Activated CD4-positive, alpha-beta T cell treated with anti-CD3 and anti-CD28 coated beads, Interleukin-2, amount 10 ng/mL, durations not matched to agents 24 days and 14 days (primary cell): Measurements from ENCODE around the gene HRH3. TPM values are rescaled to one million over a fixed set of nuclear protein-coding genes. Genes with fewer than 3 reads are reported as not detected.

Source experiments
- DNase-seq: peaks from one replicate; pipeline ENCODE4 v3.0.0; 2022
- H3K27ac Mint-ChIP-seq: one replicate; pipeline ENCODE4 v1.8.0; 2022; ENCODE audit warnings: mild to moderate bottlenecking, mixed read lengths
- H3K27me3 Mint-ChIP-seq: one replicate; pipeline ENCODE4 v1.8.0; 2022; ENCODE audit warnings: mixed read lengths
- H3K36me3 Mint-ChIP-seq: one replicate; pipeline ENCODE4 v1.8.0; 2022; ENCODE audit warnings: low read depth, mild to moderate bottlenecking, mixed read lengths
- H3K4me1 Mint-ChIP-seq: one replicate; pipeline ENCODE4 v1.8.0; 2021; ENCODE audit warnings: mixed read lengths
- H3K4me3 Mint-ChIP-seq: one replicate; pipeline ENCODE4 v1.8.0; 2022; ENCODE audit warnings: mild to moderate bottlenecking, moderate library complexity, mixed read lengths
- H3K9me3 Mint-ChIP-seq: one replicate; pipeline ENCODE4 v1.8.0; 2021; ENCODE audit warnings: mixed read lengths
- intact Hi-C: fragments of 100-400 bp; cut with micrococcal nuclease; formaldehyde crosslinking; loops from one replicate; pipeline ENCODE4 v1.15.1; 2023
- total RNA-seq: library from RNA; stranded (reverse); gene quantifications from 2 replicates; pipeline ENCODE4 v1.2.3, GENCODE V29; 2022

Gene HRH3
- total RNA-seq, 1 donor from 2014 or later = not detected

DNA sequence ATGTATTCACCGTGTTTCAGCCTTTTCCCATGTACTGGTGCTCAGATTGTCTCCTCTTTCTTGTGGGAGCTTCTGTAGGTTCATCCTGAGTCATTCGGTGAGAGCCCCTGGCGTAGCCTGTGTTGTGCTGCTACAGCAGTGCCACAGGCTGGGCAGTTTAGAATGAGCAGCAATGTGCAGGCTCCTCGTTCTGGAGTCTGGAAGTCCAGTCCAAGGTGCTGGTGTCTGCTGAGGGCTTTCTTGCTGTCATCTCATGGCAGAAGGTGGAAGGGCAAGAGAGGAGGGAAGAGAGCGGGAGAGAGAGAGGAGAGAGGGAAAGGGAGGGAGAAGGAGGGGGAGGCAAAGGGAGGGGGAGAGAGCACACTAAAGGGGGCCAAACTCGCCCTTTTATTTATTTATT is 33.3 kb upstream of the HRH3 start:
- no peaks in the 10 kb centered on the region for H3K9me3 Mint-ChIP-seq
- intact Hi-C loops = no loop called here

DNA sequence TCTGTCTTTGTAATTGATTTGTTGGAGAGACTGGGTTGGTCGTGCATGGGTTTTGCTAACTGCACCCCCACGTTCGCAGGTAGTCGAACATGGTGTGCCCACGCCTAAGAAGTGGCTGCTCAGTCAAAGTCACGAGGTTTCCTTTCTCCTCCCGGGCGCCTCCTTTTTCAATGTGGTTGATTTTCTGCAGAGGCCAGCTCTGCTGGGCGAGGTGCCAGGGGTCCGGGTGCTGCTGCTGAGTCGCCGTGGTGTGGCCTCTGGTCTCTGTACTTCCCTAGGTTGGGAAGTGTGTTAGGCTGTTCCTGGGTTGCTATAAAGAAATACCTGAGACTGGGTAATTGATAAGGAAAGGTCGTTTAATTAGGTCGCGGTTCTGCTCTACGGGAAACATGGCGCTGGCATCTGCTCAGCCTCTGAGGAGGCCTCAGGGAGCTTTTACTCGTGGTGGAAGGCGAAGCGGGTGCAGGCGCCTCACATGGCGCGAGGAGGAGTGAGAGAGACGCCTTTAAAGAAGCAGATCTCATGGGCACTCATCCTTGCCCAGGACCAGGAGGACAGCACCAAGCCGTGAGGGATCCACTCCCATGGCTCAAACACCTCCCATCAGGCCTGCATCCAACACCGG is 32.4 kb upstream of the HRH3 start:
- intact Hi-C loops = no loop called here
- DNase-seq = no peak
- Mint-ChIP-seq H3K4me3 (no peak overlapping the region), H3K27me3 (no peaks in the 10 kb centered on the region), H3K4me1 (peaks cover 2% of the 10 kb centered on the region), H3K36me3 (peaks cover 3% of the 10 kb centered on the region), H3K27ac (no peak overlapping the region), H3K9me3 (no peaks in the 10 kb centered on the region)

More for the DNA sequence above, 33.3 kb upstream of the HRH3 start:
- Mint-ChIP-seq H3K36me3 (peaks cover 3% of the 10 kb centered on the region), H3K4me1 (peaks cover 2% of the 10 kb centered on the region), H3K27me3 (no peaks in the 10 kb centered on the region), H3K4me3 (no peak overlapping the region), H3K27ac (no peak overlapping the region)
- DNase-seq = no peak

DNA sequence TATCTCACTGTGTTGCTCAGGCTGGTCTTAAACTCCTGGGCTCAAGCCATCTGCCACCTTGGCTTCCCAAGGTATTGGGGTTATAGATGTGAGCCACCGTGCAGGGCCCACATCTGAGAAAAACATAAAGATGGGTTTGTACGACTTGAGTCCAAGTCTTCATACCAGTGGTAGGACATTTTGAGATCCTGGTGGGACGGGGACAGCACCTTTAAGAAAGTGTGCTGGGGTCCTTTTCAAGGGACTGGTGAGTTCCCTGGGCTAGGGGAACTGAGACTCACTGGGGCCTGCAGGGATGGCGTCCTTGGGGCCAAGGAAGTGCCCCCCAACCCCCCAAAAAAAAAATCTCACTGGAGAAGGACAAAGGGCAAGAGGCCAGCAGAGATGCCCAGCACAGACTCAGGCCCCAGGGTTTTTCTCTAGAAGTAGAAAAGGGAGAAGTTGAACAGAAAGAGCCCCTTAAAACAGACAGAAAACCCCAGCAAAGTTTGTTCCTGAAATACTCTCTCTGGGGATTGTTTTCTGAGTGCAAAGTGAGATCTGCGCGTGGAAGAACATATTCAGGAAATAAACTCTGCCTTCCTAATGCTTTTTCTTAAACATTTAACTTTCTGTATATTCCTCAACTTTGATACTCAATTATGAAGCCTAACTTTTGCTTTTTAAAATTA is 28.9 kb upstream of the HRH3 start:
- Mint-ChIP-seq H3K27me3 (no peaks in the 10 kb centered on the region), H3K4me1 (peaks cover 2% of the 10 kb centered on the region), H3K4me3 (no peak overlapping the region), H3K27ac (no peak overlapping the region), H3K9me3 (no peaks in the 10 kb centered on the region), H3K36me3 (no peaks in the 10 kb centered on the region)
- DNase-seq = no peak
- intact Hi-C loops = no loop called here

DNA sequence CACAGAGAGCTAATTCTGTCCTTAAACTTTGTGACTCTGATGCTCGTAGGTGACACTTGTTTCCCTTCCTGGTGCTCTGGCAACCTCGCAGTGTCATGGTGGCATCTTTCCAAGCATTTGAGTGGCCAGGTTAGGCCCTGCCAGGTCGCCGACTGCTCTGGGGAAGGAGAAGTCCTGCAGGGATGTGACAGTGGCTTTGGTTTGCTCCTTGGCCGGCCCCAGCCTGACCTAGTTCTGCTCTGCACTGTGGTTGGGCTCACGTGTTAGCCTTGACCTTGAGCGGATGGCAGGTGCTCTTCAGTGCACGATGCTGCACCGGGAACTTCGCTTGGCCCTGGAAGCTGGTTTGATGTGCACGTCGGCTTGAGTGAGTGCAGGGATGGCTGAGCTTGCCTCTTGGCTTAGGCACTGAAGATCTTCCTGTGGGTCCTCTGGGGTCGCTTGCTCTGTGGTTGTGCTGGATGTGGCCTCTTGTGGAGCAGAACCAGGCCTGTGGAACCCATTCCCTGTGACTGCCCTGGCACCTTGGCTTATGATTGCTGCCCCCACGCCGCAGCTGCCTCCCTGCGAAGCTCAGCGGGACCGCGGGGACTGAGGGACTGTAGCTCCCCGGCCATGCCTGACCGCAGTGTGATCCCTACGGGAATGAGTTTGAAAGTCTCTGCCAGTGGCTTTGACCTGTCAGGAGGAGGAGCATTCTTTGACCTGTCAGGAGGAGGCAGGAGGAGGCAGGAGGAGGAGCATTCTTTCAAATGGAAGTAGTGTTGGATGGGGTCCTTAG is 27.0 kb upstream of the HRH3 start:
- intact Hi-C loops = no loop called here
- H3K9me3 Mint-ChIP-seq = no peaks in the 10 kb centered on the region
- peaks cover 4% of the 10 kb centered on the region for H3K36me3 Mint-ChIP-seq
- no peak overlapping the region for H3K4me3 Mint-ChIP-seq
- H3K27ac Mint-ChIP-seq = no peak overlapping the region
- DNase-seq = no peak
- H3K27me3 Mint-ChIP-seq = no peaks in the 10 kb centered on the region
- peaks cover 4% of the 10 kb centered on the region for H3K4me1 Mint-ChIP-seq

DNA sequence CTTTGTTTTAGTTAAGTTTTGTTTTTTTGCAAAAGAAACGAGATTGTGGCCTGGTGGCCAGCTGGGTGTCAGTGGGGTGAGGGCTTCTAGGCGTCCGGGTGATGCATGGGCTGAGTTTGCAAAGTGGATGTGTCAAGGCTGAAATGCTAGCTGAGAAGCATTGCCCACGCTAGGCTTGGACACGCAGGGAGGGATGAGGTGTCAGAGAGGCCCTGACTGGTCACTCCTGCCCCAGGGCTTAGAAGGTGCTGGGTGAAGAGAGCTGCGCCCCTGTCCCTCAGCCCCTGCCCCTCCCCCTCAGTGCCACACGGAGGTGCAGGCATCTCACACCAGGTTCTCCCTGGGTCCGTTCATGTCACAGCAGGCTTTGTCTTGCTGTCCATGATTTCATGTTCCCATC is 26.4 kb upstream of the HRH3 start:
- intact Hi-C loops = no loop called here
- Mint-ChIP-seq H3K4me1 (peaks cover 10% of the 10 kb centered on the region), H3K27ac (no peak overlapping the region), H3K4me3 (no peak overlapping the region), H3K27me3 (no peaks in the 10 kb centered on the region), H3K36me3 (peaks cover 8% of the 10 kb centered on the region), H3K9me3 (no peaks in the 10 kb centered on the region)
- no peak for DNase-seq

DNA sequence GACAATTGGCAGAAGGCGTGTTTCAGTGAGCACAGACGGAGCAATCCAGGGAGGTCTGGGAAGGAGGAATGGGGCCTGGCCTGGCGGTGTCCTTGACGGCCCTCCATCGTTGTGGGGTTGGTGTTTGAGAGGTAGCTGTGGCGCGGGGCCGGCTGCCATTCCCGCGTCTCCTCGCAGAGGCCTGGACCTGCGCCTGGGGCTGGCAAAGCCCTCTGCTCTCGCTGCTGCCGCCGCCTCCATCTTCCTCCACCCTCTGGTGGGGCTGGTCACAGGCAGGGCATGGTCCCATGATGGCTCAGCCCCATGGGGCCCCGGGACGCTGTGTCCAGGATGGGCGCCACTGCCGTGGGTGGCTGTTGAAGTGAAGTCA is 25.8 kb upstream of the HRH3 start:
- Mint-ChIP-seq H3K27me3 (no peaks in the 10 kb centered on the region), H3K4me3 (no peak overlapping the region), H3K27ac (no peak overlapping the region), H3K36me3 (peaks cover 9% of the 10 kb centered on the region), H3K4me1 (peaks cover 11% of the 10 kb centered on the region), H3K9me3 (no peaks in the 10 kb centered on the region)
- no peak for DNase-seq
- intact Hi-C loops = no loop called here

DNA sequence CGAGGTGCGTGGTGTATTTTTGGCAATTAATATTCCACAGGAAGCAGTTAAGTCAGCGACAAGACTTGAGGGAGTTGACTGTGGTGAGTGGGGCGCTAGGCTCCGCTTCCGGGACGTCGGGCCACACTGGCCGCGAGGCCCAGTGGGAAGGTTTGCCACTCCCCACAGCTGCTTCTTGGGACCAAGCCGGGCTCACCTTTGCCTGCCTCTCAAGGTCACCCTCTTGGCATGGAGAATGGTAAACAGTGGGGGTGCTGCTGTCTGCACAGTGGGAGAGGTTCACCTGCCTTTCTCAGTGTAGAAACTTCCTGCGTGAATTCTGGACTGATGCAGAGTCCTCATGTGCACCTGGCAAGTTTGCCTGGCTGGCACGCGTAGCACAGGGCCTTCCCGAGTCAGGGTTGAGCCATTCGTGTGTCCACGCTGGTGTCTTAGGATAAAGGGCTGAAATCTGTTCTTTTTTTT is 24.6 kb upstream of the HRH3 start:
- DNase-seq = no peak
- intact Hi-C loops = no loop called here
- Mint-ChIP-seq H3K27ac (no peak overlapping the region), H3K36me3 (peaks cover 11% of the 10 kb centered on the region), H3K27me3 (no peaks in the 10 kb centered on the region), H3K4me3 (no peak overlapping the region), H3K4me1 (peaks cover 16% of the 10 kb centered on the region), H3K9me3 (no peaks in the 10 kb centered on the region)

DNA sequence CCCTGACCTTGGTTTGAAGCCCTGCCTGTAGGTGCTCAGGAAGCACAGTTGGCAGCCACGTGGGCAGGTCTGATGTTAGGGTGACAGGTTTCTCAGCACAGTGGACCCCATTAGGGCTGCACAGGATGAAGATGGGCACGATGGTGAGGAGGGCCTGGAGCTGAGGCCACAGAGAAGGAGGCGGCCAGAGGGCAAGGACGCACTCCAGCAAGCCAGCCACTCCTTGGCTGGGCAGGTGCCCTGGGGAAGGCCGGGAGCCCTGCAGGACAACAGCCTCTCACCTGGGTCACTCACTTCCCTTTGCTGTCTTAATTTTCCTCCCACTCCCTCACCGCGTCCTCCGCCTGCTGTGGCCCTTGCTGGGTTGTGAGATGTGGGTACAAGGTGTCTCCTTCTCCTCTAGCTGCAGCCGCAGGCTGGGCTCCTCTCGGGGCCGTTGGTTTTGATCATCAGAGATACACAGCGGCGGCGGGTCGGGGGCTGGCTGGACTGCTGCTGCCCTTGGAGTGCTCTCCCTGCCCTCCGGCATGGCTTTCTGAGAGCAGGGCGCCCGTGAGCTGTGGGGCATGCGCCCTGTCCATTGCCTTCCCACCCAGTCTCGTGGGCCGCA is 23.9 kb upstream of the HRH3 start:
- Mint-ChIP-seq H3K4me1 (peaks cover 21% of the 10 kb centered on the region), H3K27ac (no peak overlapping the region), H3K36me3 (peaks cover 11% of the 10 kb centered on the region), H3K27me3 (no peaks in the 10 kb centered on the region), H3K9me3 (no peaks in the 10 kb centered on the region), H3K4me3 (no peak overlapping the region)
- intact Hi-C loops = no loop called here
- no peak for DNase-seq

DNA sequence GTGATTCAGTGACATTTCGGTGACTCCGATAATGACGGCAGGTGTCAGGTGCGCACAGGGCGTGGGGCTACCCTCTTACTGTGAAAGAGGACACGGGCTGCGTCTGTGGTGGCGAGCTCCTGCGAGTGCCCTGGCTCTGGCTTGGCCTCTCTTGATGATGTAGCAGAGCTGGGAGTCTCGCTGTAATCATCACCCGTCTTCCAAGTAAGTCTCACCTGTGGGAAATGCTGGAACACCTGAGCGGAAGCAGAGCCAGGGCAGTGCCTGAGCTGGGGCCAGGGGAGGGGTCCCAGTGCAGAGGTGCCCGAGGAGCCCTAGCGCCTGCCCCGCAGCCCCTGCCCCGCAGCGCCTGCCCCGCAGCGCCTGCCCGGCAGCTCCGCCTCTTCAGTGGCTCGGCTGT is 23.0 kb upstream of the HRH3 start:
- intact Hi-C loops = no loop called here
- Mint-ChIP-seq H3K27me3 (no peaks in the 10 kb centered on the region), H3K36me3 (peaks cover 11% of the 10 kb centered on the region), H3K4me3 (no peak overlapping the region), H3K4me1 (peaks cover 21% of the 10 kb centered on the region), H3K27ac (no peak overlapping the region), H3K9me3 (no peaks in the 10 kb centered on the region)
- DNase-seq = no peak

DNA sequence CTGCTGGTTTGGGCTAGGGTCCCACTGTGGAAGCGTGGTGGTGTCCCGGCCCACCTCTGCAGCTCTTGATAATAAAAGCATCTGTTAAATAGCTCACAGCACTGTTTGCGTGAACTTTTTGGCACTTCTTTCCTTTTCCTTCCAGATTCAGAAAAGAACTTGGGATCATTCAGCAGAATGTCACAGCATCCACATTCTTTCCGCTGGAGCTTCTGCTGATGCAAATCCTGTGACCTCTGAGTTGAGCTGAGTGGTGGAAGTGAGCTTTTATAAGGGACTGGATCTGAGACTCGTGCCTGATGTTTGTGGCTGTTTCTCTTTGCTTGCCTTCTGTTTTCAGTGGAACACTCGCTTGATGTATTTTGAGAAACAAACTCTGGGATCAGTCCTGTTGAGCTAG is 22.1 kb upstream of the HRH3 start:
- intact Hi-C loops = no loop called here
- H3K4me1 Mint-ChIP-seq = peaks cover 26% of the 10 kb centered on the region
- DNase-seq = no peak
- peaks cover 11% of the 10 kb centered on the region for H3K36me3 Mint-ChIP-seq
- H3K27ac Mint-ChIP-seq = no peak overlapping the region
- H3K27me3 Mint-ChIP-seq = no peaks in the 10 kb centered on the region
- no peaks in the 10 kb centered on the region for H3K9me3 Mint-ChIP-seq
- no peak overlapping the region for H3K4me3 Mint-ChIP-seq

DNA sequence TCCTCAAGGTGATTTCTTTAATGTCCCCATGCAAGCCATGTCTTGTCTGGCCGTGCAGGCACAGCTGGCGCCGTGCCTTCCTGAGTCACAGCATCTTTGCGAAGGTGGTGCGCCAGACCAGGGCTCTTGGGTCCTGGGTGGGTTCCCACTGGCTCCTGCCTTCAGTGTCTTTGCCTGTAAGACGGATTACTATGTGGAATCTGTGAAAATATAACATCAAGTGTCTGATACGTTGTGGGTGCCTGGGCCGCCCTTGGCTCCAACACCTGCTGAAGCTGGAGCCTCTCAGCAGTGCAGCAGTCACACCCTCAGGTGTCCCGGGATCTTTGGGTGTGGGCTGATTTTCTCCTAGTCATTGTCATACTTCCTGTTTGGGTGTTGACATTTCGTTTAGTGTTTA is 21.4 kb upstream of the HRH3 start:
- H3K9me3 Mint-ChIP-seq = no peaks in the 10 kb centered on the region
- H3K36me3 Mint-ChIP-seq = peaks cover 11% of the 10 kb centered on the region
- no peaks in the 10 kb centered on the region for H3K27me3 Mint-ChIP-seq
- no peak for DNase-seq
- intact Hi-C loops = no loop called here
- no peak overlapping the region for H3K27ac Mint-ChIP-seq
- H3K4me1 Mint-ChIP-seq = peaks cover 26% of the 10 kb centered on the region
- H3K4me3 Mint-ChIP-seq = no peak overlapping the region

DNA sequence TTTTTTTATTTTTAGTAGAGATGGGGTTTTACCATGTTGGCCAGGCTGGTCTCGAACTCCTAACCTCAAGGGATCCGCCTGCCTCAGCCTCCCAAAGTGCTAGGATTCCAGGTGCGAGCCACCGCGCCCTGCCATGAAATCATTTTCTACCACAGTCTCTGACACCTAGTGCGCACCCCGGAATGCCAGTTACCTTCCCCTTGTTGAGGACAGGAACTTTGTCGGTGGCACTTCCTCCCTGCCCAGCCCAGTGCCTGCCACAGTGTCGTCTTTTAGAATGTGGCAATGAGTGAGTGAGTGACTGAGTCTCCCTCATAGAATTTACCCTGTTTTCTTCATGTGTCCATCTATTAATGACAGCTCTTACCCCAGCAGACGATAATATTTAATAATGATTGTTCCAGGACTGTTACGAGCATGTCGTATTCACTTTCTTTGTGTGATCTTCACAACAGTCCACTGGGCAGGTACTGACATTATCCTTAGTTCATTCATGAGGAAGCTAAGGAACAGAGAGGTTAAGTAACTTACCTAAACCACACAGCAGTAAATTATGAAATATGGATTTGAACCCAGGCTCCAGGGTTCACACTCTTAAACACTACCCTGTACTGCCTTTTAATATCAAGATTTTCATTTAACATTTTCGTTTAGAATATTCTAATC is 20.1 kb upstream of the HRH3 start:
- no peak for DNase-seq
- no peaks in the 10 kb centered on the region for H3K27me3 Mint-ChIP-seq
- intact Hi-C loops = no loop called here
- H3K4me1 Mint-ChIP-seq = peaks cover 26% of the 10 kb centered on the region
- H3K4me3 Mint-ChIP-seq = peak overlapping the region; percentile 23
- no peak overlapping the region for H3K27ac Mint-ChIP-seq
- peaks cover 11% of the 10 kb centered on the region for H3K36me3 Mint-ChIP-seq
- H3K9me3 Mint-ChIP-seq = no peaks in the 10 kb centered on the region

DNA sequence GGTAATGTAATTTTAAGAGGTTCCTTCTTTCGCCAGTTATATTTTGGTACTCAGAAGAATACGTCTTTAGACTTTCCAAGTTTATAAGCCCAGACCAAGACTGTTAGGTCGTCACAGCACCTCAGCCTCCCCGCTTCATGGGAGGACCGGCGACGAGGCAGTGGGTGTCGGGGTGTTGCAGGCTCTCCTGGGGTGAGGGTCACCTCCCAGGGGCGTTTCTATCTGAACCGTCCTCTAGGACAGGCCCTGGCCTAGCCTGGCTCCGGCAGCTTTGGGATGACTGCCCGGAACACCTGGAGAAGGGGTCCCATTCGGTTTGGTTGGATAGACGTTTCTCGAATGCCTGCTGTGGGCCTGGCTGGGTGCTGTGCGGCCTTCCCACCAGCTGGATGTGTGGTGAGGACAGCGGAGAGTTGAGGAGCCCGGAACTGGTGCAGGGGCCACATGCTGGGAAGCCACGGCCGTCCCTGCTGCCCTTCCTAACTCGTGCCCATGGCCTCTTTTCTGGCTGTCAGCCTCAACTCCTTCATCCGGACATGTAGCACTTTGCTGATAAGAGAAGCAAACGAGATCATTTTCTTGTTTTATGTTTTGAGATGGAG is 19.3 kb upstream of the HRH3 start:
- Mint-ChIP-seq H3K4me1 (peaks cover 26% of the 10 kb centered on the region), H3K27me3 (no peaks in the 10 kb centered on the region), H3K36me3 (peaks cover 11% of the 10 kb centered on the region), H3K27ac (peak overlapping the region; percentile 70), H3K9me3 (no peaks in the 10 kb centered on the region), H3K4me3 (peak overlapping the region; percentile 81)
- intact Hi-C loops = loop anchor here (5.0 kb wide), 1 partner anchor 553 kb away; no protein-coding TSS in a partner anchor
- no peak for DNase-seq
